ENCODE results near the gene TLE2.
A peak's percentile ranks its signal among the peaks of the same experiment; 100 is the strongest.
"Not testable (repeated sequence)": the region's sequence is repeated elsewhere in the genome, so short reads cannot be mapped to it uniquely, and the experiment has no call there.

Gene TLE2

DNA sequence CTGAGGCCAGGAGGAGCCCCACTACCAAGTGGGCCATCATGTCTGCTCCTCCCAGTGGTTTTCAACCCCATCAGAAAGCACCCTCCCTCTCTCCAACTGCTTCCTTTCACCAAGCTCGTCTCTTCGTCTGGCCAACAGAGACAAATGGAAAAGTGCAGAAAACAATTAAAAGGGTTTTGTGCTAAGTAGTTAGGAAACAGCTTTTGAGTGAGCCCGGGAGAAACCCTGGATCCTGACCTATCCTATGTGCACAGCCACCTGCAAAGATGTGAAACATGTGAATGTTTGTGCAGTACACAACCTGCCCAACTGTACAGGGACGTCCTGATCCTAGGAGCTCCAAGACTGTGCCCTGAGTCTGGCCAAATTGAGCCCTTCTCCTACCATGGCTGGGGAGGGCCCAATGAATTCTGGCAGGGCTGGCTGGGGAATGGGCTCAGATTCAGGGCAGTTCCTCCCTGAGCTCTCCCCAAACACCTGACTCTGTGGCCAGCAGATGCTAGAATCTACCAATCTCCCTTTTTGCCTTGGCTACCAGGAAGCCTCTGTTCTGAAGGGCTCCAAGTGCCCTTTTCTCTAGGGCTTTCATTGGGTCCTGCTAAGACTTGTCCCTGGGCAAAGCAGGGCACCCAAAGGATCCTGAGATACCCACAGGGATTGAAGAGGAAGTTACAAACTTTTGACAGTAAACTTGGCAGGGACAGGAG, 25.3 kb upstream of the TLE2 start:
- peaks cover 40% of the 10 kb centered on the region for H3K4me1 Mint-ChIP-seq
- H3K36me3 Mint-ChIP-seq (ENCODE audit: low read depth) = peaks cover 24% of the 10 kb centered on the region
- peaks cover 86% of the 10 kb centered on the region for H3K27me3 Mint-ChIP-seq (ENCODE audit: low read depth, poor library complexity)
- DNase-seq = no peak
- H3K4me3 Mint-ChIP-seq = no peak overlapping the region
- no peak overlapping the region for H3K27ac Mint-ChIP-seq
- H3K9me3 Mint-ChIP-seq = no peaks in the 10 kb centered on the region
- TF ChIP-seq, protein P1, sequence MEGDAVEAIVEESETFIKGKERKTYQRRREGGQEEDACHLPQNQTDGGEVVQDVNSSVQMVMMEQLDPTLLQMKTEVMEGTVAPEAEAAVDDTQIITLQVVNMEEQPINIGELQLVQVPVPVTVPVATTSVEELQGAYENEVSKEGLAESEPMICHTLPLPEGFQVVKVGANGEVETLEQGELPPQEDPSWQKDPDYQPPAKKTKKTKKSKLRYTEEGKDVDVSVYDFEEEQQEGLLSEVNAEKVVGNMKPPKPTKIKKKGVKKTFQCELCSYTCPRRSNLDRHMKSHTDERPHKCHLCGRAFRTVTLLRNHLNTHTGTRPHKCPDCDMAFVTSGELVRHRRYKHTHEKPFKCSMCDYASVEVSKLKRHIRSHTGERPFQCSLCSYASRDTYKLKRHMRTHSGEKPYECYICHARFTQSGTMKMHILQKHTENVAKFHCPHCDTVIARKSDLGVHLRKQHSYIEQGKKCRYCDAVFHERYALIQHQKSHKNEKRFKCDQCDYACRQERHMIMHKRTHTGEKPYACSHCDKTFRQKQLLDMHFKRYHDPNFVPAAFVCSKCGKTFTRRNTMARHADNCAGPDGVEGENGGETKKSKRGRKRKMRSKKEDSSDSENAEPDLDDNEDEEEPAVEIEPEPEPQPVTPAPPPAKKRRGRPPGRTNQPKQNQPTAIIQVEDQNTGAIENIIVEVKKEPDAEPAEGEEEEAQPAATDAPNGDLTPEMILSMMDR (IDR thresholded peaks at IDR 0.05) = no peak

- peaks cover 4% of the 10 kb centered on the region for H3K9me3 Mint-ChIP-seq
- no peak overlapping the region for H3K27ac Mint-ChIP-seq
- no peak overlapping the region for H3K4me3 Mint-ChIP-seq
- H3K4me1 Mint-ChIP-seq = peaks cover 41% of the 10 kb centered on the region
- TF ChIP-seq, protein P1 (IDR thresholded peaks at IDR 0.05) = no peak
- peaks cover 86% of the 10 kb centered on the region for H3K27me3 Mint-ChIP-seq (ENCODE audit: low read depth, poor library complexity)
- peaks cover 22% of the 10 kb centered on the region for H3K36me3 Mint-ChIP-seq (ENCODE audit: low read depth)
- no peak for DNase-seq
Observed at GRCh38 chr19:3053780-3054179, 24.7 kb upstream of the TLE2 start.

DNA sequence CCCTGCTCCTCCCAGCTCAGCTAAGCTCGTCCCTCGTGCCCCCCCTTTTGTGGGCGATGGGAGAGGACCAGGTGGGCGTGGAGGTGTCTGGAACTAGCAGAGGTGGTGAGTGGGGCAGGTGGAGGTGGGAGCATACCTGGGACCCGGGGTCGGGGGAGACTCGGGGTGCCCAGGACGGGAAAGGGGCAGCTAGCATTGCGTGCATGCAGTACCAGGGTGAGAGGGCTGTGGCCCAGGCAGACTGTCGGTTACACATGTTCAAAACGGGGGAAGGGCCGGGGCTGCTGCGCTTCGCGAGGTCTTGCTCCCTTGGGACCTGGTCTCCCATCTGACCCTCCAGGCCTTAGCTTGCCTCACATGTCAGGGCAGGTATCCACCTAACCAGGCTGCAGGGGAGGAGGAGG, 24.1 kb upstream of the TLE2 start:
- H3K4me3 Mint-ChIP-seq = no peak overlapping the region
- peaks cover 16% of the 10 kb centered on the region for H3K36me3 Mint-ChIP-seq (ENCODE audit: low read depth)
- DNase-seq = no peak
- H3K9me3 Mint-ChIP-seq = peaks cover 4% of the 10 kb centered on the region
- no peak overlapping the region for H3K27ac Mint-ChIP-seq
- TF ChIP-seq, protein P1 (IDR thresholded peaks at IDR 0.05) = no peak
- H3K27me3 Mint-ChIP-seq (ENCODE audit: low read depth, poor library complexity) = peaks cover 83% of the 10 kb centered on the region
- H3K4me1 Mint-ChIP-seq = peaks cover 35% of the 10 kb centered on the region

DNA sequence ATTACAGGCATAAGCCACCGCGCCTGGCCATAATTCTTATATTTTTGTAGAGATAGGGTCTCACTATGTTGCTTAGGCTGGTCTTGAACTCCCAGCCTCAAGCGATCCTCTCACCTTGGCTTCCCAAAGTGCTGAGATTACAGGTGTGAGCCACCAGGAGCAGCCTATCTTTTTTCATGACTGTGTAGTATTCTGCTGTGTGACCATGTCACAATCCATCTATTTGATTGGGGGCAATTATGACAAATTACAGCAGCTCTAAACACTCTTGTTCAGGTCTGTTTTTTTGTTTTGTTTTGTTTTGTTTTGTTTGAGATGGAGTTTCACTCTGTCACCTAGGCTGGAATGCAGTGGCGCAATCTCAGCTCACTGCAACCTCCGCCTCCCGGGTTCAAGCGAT, 20.9 kb upstream of the TLE2 start:
- not testable (repeated sequence) for DNase-seq; H3K36me3 Mint-ChIP-seq (ENCODE audit: low read depth); H3K4me3 Mint-ChIP-seq; H3K27ac Mint-ChIP-seq; H3K9me3 Mint-ChIP-seq
- Mint-ChIP-seq H3K4me1 (peaks cover 24% of the 10 kb centered on the region), H3K27me3 (ENCODE audit: low read depth, poor library complexity) (peaks cover 78% of the 10 kb centered on the region)

DNA sequence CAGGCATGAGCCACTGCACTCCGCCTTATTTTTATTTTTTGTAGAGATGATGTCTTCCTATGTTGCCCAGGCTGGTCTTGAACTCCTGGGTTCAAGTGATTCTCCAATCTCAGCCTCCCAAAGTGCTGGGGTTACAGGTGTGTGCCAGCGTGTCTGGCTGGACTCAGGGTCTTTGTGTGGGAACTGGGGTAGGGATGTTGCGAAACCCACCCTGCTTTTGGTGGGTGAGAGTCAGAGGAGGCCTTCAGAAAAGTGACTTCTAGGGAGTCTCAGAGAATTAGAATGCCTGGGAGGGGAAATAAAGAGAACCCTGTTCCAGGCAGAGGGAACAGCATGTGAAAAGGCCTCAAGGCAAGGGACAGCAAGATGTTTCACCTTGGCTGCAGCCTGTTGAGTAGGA, 20.0 kb upstream of the TLE2 start:
- no peaks in the 10 kb centered on the region for H3K36me3 Mint-ChIP-seq (ENCODE audit: low read depth)
- TF ChIP-seq, protein P1 (IDR thresholded peaks at IDR 0.05) = no peak

DNA sequence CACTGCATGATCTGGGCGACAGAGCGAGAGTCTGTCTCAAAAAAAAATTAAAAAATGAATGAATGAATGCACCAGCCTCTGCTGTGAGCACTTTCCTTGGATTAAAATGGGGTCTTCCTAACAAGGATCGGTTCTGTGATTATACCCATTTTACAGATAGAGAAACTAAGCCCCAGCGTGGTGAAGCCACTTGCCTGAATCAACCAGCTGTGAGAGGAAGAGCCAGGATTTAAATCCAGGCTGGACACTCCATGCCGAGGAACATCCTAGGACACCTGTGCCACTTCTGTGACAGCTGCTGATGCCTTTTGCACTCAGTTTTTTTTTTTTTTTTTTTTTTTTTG, 19.1 kb upstream of the TLE2 start:
- DNase-seq = no peak
- H3K4me1 Mint-ChIP-seq = peaks cover 11% of the 10 kb centered on the region
- H3K4me3 Mint-ChIP-seq = no peak overlapping the region
- H3K27ac Mint-ChIP-seq = no peak overlapping the region
- peaks cover 4% of the 10 kb centered on the region for H3K9me3 Mint-ChIP-seq
- no peaks in the 10 kb centered on the region for H3K36me3 Mint-ChIP-seq (ENCODE audit: low read depth)
- TF ChIP-seq, protein P1 (IDR thresholded peaks at IDR 0.05) = no peak
- peaks cover 85% of the 10 kb centered on the region for H3K27me3 Mint-ChIP-seq (ENCODE audit: low read depth, poor library complexity)

More for the DNA sequence above, 20.0 kb upstream of the TLE2 start:
- no peak for DNase-seq
- peaks cover 4% of the 10 kb centered on the region for H3K9me3 Mint-ChIP-seq
- H3K4me3 Mint-ChIP-seq = peak overlapping the region; percentile 28
- H3K4me1 Mint-ChIP-seq = peaks cover 17% of the 10 kb centered on the region
- peaks cover 78% of the 10 kb centered on the region for H3K27me3 Mint-ChIP-seq (ENCODE audit: low read depth, poor library complexity)
- H3K27ac Mint-ChIP-seq = peak overlapping the region; percentile 51
